OCI-LY3 (cell line): Measurements from ENCODE around the gene PLA2G4A.

Source experiments
- EZH2phosphoT487 ChIP-seq: fragments of 200-600 bp; shearing (Covaris generic); IDR thresholded peaks from 2 replicates; pipeline ENCODE4 v1.6.1; 2018; ENCODE audit warnings: antibody characterized with exemption, mixed run types, low read depth
- TF ChIP-seq, protein P1 (sequence below): fragments of 200-600, 300-600 bp; sonication (generic); IDR thresholded peaks from 2 replicates; pipeline ENCODE4 v1.5.1; 2014; ENCODE audit warnings: antibody characterized with exemption, low read length, low read depth

DNA sequence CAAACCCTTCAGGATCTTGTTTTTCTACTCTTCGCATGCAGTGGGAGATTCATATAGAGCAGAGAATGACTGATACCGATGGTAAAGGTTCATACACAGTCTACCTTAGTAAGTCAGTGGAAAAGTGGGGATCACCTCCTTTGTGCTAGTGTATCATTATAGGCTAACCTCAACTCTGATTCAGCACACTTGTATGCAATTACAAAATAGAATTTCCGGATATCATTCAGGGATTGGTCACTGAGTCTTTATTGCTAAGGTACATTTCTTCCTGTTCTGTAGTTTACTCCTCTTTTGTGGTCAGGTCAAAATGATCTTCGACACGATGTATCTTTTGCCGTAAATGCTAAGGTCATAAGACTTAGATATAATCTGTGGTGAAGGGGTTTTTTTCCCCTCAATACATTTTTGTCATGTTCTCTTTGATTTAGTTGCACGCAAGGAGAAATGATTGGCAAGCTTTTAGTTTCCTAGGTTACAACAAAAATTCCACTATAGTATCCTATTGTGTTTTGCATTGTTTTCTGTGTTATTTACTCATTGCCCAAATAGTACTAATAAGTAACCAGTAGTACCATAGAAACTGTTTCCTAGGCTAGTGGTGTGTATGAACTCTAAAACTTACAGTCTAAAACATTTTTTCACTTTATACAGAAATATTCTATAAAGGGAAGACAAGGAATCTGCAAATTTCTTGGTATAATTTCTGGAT lies 35.7 kb upstream of the PLA2G4A start:
- TF ChIP-seq, protein P1, sequence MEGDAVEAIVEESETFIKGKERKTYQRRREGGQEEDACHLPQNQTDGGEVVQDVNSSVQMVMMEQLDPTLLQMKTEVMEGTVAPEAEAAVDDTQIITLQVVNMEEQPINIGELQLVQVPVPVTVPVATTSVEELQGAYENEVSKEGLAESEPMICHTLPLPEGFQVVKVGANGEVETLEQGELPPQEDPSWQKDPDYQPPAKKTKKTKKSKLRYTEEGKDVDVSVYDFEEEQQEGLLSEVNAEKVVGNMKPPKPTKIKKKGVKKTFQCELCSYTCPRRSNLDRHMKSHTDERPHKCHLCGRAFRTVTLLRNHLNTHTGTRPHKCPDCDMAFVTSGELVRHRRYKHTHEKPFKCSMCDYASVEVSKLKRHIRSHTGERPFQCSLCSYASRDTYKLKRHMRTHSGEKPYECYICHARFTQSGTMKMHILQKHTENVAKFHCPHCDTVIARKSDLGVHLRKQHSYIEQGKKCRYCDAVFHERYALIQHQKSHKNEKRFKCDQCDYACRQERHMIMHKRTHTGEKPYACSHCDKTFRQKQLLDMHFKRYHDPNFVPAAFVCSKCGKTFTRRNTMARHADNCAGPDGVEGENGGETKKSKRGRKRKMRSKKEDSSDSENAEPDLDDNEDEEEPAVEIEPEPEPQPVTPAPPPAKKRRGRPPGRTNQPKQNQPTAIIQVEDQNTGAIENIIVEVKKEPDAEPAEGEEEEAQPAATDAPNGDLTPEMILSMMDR = no peak
- no peak for TF ChIP-seq EZH2phosphoT487
